ENCODE data around the gene WIPF3.

WIPF3 gene

DNA sequence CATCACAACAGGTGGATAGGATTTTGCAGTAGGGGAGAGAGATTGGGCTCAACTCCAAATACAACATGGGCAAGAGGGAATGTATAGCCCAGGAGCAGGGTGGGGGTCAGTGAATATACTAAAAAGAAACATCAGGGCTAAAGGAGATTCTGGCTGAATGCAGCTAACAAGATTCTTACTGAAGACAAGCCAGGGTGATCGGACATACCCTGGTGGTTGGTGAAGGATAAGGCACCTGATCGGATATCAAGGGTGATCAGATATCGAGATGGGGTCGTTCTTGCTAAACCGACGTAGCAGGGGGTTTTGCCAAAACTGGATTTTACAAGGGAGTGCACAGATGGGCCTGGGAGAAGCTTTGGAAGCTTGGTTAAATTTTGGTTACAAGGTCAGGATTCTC lies 34.4 kb downstream of the WIPF3 start:
- no peak for DNase-seq (ENCODE audit: low read depth, low spot score)
- H3K4me3 ChIP-seq (ENCODE audit: low read length), result no peak overlapping the region

DNA sequence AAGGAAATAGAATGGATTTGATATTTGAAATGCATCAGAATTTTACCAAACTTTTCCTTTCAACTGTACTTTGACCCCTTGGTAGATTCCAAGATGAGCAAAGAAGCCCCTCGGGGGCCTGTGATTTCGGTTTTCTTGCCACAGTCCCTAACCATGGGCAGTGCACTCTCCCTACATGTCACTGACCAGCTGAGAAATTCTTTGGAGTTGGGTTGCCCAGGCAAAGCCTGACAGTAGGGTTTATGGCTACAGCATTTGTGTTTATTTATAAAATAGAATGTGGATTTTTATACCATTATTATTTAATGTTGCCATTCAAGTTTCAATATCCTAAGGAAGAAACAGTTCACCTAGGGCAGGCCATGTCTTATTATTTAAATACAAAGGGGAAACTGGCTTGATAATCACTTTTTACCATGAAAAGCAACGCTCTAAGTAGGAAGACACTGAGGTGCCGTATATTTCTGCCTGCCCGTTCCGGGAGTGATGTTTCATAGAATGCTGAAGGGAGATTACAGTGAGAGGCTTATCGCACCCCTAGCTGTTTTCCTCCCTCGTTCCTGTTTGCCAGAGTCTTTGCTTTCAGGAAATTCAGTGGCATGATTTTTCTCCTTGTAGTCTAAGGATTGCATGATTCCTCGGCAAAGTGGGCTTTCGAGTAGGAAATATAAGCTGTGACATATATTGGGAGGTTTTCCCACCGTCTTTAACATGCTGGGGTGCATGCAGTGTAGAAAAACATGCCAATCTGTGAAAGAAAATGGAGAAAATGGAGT lies 35.8 kb downstream of the WIPF3 start:
- DNase-seq (ENCODE audit: low read depth, low spot score), result no peak
- no peak overlapping the region for H3K4me3 ChIP-seq (ENCODE audit: low read length)

- H3K4me3 ChIP-seq (ENCODE audit: low read length), result no peak overlapping the region
- DNase-seq (ENCODE audit: low read depth, low spot score), result no peak
Observed at GRCh38 chr7:29843093-29843492, 36.8 kb downstream of the WIPF3 start.

- DNase-seq (ENCODE audit: low read depth, low spot score), result no peak
- no peak overlapping the region for H3K4me3 ChIP-seq (ENCODE audit: low read length)
Observed at GRCh38 chr7:29843726-29844125, 37.4 kb downstream of the WIPF3 start.

GRCh38 chr7:29844559-29844958 lies 38.3 kb downstream of the WIPF3 start:
- DNase-seq (ENCODE audit: low read depth, low spot score), result no peak
- H3K4me3 ChIP-seq (ENCODE audit: low read length), result no peak overlapping the region

- no peak overlapping the region for H3K4me3 ChIP-seq (ENCODE audit: low read length)
- DNase-seq (ENCODE audit: low read depth, low spot score), result no peak
Observed at GRCh38 chr7:29847496-29847895, 41.2 kb downstream of the WIPF3 start.

DNA sequence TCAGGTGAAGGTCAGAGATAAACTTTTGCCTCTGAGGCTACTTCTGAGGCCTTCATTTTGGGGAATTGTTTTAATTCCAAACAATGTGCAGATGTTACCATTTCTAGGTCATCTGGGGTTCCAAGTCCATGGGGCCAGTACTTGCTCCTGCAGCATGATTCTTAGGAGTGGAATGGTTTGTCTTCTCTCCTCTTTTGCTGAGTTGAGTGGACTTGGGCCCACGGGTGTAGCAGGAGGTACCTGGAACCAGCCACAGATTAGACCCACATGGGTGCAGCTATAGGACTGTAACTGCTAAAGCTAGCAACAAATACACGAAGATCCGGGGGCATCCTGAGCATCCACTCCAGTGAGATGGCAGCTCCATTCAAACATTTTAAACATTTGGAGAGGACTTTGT lies 41.6 kb downstream of the WIPF3 start:
- no peak for DNase-seq (ENCODE audit: low read depth, low spot score)
- no peak overlapping the region for H3K4me3 ChIP-seq (ENCODE audit: low read length)

DNA sequence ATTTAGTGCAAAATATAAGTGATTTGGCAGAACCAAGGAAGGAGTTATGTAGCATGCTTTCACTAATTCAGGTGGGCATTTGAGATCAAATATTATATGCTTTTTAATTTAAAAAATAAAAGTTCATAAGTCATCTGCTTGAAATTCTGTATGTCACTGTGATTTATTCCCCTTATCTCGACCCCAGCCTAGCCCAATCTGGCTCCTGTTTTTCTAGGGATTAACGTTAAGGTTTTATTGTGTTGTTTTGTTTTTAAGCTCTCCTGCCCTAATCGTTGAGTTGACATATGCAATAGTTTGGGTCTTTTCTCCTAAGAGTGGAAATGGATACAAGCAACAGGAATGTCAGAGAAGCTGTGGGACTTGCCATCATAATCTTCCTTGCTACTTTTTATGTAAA lies 42.6 kb downstream of the WIPF3 start:
- DNase-seq (ENCODE audit: low read depth, low spot score), result no peak
- no peak overlapping the region for H3K4me3 ChIP-seq (ENCODE audit: low read length)

DNA sequence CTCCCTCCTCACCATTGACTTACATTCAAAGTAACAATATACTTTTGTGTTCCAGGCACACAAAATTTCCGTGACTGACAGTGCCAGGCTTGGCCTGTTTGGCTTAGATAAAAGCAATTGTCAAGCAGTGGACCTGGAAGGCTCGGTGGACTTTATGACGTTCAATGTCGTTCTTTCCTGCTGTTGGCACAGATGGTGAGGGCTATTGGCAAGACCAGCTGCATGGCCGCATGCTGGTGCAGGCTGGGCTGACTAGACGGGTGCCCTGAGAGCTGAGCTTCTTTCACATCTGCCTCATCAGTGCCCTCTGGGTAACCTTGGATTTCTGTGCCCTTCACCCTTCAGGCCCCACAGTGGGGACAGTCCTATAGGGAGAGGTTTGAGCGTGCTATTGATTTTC lies 45.2 kb downstream of the WIPF3 start:
- no peak for DNase-seq (ENCODE audit: low read depth, low spot score)
- no peak overlapping the region for H3K4me3 ChIP-seq (ENCODE audit: low read length)

DNA sequence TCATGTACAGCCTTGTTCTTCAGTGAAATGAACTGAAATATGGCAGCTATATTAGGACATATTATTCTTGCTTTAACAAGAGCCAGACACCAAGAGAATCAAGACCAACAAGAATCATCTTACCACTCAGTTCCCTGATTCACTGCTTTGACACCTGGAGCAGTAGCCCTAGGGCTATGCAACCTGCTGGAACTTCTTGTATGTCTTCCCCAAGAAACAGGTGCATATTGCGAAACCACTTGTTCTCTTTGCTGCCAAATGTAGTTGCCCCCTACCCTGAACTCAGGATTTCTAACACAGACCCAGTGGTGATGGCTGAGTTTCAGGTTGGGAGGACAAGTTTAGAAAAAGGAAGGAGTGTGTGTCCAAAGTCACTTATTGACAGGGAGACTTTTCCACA lies 46.1 kb downstream of the WIPF3 start:
- no peak for DNase-seq (ENCODE audit: low read depth, low spot score)
- no peak overlapping the region for H3K4me3 ChIP-seq (ENCODE audit: low read length)

DNA sequence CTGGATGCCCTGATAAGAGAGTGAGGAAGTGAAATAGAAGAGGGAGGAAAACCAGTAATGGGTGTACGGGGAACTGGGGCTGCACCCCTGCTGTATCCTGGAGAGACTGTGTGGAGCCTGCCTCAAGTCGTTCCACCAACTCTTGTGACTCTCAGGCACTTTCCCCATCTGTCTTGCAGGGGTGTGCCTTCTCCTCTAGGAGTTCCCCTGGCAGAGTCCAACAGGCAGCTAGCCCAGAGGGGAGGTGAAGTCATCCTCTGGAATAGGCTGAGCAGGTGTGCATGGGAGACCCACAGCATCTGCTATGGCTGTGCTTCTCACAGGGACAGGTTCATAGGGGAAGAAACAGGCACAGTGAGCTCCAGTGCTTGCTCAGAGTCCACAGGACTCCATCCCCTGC lies 46.8 kb downstream of the WIPF3 start:
- no peak overlapping the region for H3K4me3 ChIP-seq (ENCODE audit: low read length)
- DNase-seq (ENCODE audit: low read depth, low spot score), result no peak

GRCh38 chr7:29853789-29854188 lies 47.5 kb downstream of the WIPF3 start:
- H3K4me3 ChIP-seq (ENCODE audit: low read length), result no peak overlapping the region
- no peak for DNase-seq (ENCODE audit: low read depth, low spot score)

- no peak for DNase-seq (ENCODE audit: low read depth, low spot score)
- no peak overlapping the region for H3K4me3 ChIP-seq (ENCODE audit: low read length)
Observed at GRCh38 chr7:29854257-29854938, 48.1 kb downstream of the WIPF3 start.

DNA sequence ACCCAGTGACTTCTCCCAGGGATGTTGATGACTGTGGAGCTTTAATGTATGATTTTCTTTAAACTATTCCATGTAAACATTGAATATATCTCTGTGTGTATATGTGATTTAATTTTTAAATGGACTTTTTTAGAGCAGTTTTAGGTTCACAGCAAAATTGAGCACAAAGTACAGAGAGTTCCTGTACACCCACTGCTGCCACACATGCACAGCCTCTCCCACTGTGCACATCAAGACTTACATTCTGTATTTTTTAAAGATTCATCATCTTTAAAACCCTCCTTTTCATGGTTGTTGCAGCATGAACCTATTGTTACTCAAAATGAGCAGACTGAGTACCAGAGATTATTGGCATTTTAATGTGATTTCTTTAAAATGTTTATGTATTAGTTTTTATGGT lies 51.3 kb downstream of the WIPF3 start:
- DNase-seq (ENCODE audit: low read depth, low spot score), result no peak
- H3K4me3 ChIP-seq (ENCODE audit: low read length), result no peak overlapping the region

- no peak overlapping the region for H3K4me3 ChIP-seq (ENCODE audit: low read length)
- no peak for DNase-seq (ENCODE audit: low read depth, low spot score)
Observed at GRCh38 chr7:29858191-29858951, 52.1 kb downstream of the WIPF3 start.

DNA sequence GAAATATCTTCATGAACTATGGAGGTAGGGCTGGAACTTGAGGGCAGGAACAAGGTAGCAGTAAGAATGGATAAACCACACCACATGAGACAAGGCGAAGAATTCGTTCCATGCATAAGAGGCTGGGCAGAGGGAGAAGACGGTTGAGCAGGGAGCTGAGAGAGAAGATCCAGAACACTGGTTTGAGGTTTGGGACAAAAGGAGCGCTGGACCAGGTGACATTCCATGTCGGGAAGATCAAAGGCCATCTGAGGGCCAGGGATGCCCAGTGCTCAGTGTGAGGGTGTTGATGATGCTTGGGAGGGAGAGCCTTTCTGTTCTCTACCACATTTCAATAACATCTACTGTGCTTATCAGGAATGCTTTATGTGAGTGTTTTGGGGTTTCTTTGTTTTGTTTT lies 52.8 kb downstream of the WIPF3 start:
- no peak overlapping the region for H3K4me3 ChIP-seq (ENCODE audit: low read length)
- DNase-seq (ENCODE audit: low read depth, low spot score), result no peak

GRCh38 chr7:29859524-29860185 lies 53.3 kb downstream of the WIPF3 start:
- DNase-seq (ENCODE audit: low read depth, low spot score), result no peak
- H3K4me3 ChIP-seq (ENCODE audit: low read length), result no peak overlapping the region

- no peak for DNase-seq (ENCODE audit: low read depth, low spot score)
Observed at GRCh38 chr7:29860186-29860585, 53.9 kb downstream of the WIPF3 start.

GRCh38 chr7:29861884-29862283 lies 55.6 kb downstream of the WIPF3 start:
- no peak for DNase-seq (ENCODE audit: low read depth, low spot score)
- H3K4me3 ChIP-seq (ENCODE audit: low read length), result no peak overlapping the region

More at GRCh38 chr7:29860186-29860585, 53.9 kb downstream of the WIPF3 start:
- no peak overlapping the region for H3K4me3 ChIP-seq (ENCODE audit: low read length)

DNA sequence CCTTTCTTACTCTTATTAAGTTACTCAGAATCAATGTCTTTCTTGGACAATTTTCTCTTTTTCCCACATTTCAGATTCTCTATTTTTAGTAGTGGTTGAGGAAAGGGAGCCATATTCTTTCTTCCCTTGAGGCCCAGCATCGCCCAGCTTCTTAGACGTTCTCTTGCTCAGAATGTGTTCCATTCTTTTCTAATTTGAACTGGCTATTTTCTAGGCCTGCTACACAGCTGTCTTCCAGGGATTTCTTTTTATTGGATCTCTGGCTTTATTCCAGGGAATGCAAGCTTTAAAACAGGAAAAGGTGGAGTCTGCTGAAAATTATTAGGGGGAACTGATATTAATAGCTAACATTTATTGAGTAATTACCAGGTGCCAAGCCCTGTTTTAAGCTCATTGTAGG lies 58.3 kb downstream of the WIPF3 start:
- no peak overlapping the region for H3K4me3 ChIP-seq (ENCODE audit: low read length)
- DNase-seq (ENCODE audit: low read depth, low spot score), result no peak

All from Jurkat, Clone E6-1 (cell line).